GM21528 (cell line): ENCODE results near the gene RPGRIP1.
"Not testable (repeated sequence)": the region's sequence is repeated elsewhere in the genome, so short reads cannot be mapped to it uniquely, and the experiment has no call there.

Experiments
- ATAC-seq: cut with Tn5 transposase; IDR thresholded peaks from one replicate; pipeline ENCODE4 v1.9.1; 2021; ENCODE audit warnings: mild to moderate bottlenecking, moderate library complexity; ENCODE audit not compliant: unreplicated experiment, low FRiP score

The RPGRIP1 gene

GRCh38 chr14:21258005-21258888, 21.6 kb upstream of the RPGRIP1 start:
- ATAC-seq, result no peak

DNA sequence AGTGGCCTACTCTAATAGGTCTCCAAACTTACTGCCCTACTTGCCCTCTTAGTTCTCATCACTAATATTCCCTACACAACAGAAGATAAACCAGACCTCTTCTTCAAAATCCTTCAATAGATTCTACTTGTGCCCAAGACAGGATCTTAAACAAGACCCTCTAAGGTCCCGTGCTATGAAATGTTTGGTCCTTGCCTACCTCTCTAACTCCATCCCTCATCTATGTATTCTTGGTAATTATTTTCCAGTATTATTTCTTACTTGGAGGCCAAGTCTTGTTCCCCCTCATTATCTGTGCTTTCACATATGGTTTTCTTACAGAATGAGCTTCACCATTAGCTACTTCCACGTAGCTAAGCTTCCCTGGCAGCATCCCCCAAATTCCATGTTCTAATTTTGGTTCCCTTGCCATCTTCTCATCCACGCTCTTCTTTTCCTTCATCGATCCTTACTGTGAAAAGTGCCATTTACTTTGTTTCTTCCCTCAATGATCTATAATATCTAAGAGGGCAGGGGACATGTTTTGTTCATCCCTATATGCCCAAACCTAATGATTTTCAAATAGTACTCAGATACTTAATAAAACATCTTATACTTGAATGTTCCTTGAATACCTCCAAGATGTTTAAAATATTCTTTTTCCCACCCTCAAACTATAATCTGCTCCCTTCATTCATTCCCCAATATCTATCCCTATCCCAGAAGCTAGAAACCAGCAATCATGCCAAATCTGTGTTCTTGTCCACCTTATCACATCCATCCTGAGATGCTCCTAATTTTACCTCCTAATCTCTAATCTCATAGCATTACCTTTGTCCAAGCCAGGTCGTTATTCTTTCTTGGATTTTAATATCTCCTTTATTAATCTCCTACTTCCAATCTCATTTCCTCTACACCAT, 20.7 kb upstream of the RPGRIP1 start:
- ATAC-seq, result no peak

DNA sequence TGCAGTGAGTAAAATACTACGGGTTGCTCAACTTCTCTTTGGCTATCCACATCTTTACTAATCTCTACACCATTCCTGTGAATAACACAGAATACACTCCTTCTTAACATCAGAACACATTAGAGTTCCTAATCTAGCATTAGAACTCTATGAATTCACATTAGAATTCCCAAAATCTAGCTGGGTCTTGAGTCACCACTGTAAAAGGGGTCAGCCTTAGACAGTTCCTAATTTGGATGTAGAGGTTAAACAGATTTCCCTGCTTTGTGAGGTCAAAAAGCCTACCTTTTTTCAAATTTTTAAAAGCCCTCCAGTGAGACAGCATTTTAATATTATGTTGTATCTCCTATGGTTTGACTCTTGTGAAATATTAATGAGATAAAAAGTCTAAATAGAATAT, 18.1 kb upstream of the RPGRIP1 start:
- no peak for ATAC-seq

DNA sequence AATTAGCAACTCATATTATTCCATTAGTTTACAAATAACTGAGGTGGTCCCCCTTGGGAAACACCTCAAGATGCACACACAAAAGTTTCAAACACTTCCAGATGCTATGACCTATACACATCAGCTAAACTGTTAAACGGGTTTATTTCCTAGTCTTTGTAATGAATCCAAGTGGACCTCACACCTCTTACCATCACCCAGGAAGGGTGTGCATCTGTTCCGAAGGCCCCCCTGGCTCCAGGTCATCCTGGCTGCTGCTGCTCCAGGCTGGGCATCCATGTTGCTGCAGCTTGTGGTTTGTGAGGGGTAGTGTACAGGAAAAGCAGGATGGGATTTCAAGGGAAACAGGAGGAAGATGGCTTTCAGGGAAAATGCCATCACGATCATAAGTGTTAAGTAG, 17.5 kb upstream of the RPGRIP1 start:
- ATAC-seq, result no peak

GRCh38 chr14:21263284-21264024, 16.4 kb upstream of the RPGRIP1 start:
- peak; percentile 9 for ATAC-seq

GRCh38 chr14:21264025-21264801, 15.7 kb upstream of the RPGRIP1 start:
- peak; percentile 61 for ATAC-seq

- ATAC-seq, result no peak
Measured at GRCh38 chr14:21267431-21267845, 12.4 kb upstream of the RPGRIP1 start.

- no peak for ATAC-seq
Measured at GRCh38 chr14:21267886-21268616, 11.8 kb upstream of the RPGRIP1 start.

- no peak for ATAC-seq
Measured at GRCh38 chr14:21268617-21269251, 11.1 kb upstream of the RPGRIP1 start.

- peak; percentile 96 for ATAC-seq
Measured at GRCh38 chr14:21269252-21270046, 10.4 kb upstream of the RPGRIP1 start, which contains the start of gene HNRNPC. TSS of gene HNRNPC (minus strand) at chr14:21269442. CDS start at chr14:21234193, 35,249 bp downstream.

- not testable (repeated sequence) for ATAC-seq
Measured at GRCh38 chr14:21272661-21273060, 7.2 kb upstream of the RPGRIP1 start.

- ATAC-seq, result no peak
Measured at GRCh38 chr14:21275261-21275858, 4.5 kb upstream of the RPGRIP1 start.

DNA sequence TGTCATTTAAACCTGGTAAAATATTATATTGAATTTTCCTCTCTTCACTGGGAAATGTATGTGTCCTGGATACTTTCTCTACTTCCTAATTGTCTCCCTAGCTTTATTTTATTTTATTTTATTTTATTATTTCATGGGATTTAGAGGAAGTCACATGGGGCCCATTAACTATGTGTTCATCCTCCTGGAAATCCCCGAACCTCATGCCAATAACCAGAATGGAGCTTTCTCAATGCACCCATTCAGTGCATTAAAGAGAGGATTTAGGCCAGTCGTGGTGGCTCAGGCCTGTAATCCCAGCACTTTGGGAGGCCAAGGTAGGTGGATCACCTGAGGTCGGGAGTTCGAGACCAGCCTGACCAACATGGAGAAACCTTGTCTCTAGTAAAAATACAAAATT, 1.3 kb upstream of the RPGRIP1 start:
- no peak for ATAC-seq

DNA sequence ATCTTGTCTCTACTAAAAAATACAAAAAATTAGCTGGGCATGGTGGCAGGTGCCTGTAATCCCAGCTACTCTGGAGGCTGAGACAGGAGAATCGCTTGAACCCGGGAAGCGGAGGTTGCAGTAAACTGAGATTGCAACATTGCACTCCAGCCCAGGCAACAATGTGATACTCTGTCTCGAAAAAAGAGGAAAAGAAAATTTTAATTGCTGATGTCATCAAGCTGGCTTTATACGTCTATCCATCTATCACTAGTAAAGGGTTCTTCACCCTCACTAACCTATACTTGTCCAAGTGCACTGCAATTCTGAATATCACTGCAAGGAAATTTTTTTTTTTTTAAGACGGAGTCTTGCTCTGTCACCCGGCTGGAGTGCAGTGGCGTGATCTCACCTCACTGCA, 2.0 kb downstream of the RPGRIP1 start:
- not testable (repeated sequence) for ATAC-seq

- not testable (repeated sequence) for ATAC-seq
Measured at GRCh38 chr14:21286516-21286915, 6.6 kb downstream of the RPGRIP1 start.

DNA sequence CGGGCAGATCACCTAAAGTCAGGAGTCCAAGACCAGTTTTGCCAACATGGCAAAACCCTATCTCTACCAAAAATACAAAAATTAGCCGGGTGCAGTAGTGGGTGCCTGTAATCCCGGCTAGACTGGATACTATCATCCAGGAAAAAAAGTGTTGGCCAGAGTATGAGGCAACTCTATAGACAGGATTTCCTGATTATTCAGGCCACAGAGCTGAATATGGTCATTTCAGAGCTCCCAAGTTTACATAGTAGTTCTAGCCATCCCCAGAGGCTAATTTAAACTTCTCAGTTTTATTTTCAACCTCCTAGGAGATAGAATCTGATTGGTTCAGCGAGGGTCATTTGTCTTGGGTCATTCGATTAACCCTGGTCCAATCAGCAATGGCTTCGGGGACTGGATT, 7.3 kb downstream of the RPGRIP1 start:
- ATAC-seq, result no peak

- ATAC-seq, result not testable (repeated sequence)
Measured at GRCh38 chr14:21294026-21294425, 14.1 kb downstream of the RPGRIP1 start.
